Left ventricle myocardium superior (tissue), 1 donor: ENCODE measurements around the gene ARMC10. TPM values are rescaled to one million over a fixed set of nuclear protein-coding genes. Genes with fewer than 3 reads are reported as not detected.
"Not testable (repeated sequence)": the region's sequence is repeated elsewhere in the genome, so short reads cannot be mapped to it uniquely, and the experiment has no call there.

Source experiments
- ATAC-seq: fragments of 200-7000 bp; cut with Tn5 transposase; one replicate; pipeline ENCODE4 v1.9.1; 2020; ENCODE audit warnings: mild to moderate bottlenecking, moderate library complexity
- DNase-seq: peaks from one replicate; pipeline ENCODE4 v3.0.0-alpha.2; 2020
- intact Hi-C: fragments of 100-400 bp; cut with micrococcal nuclease; formaldehyde crosslinking; loops from one replicate; pipeline ENCODE4 v1.11.0; 2022
- long read RNA-seq: library from polyadenylated mRNA; unstranded; transcript quantifications from one replicate; pipeline ENCODE4 v2.0.0, GENCODE V29; 2021
- total RNA-seq: library from RNA; stranded (reverse); fragmentation: NEBNext Ultra II Directional; extraction: Animal tissue kit (Norgen Biotek cat#: 25700); gene quantifications from one replicate; pipeline ENCODE4 v1.2.1, GENCODE V29; 2021
- donor health status: DM: no; HTN: yes; CAD: no; lungs with severe emphysema.

Gene ARMC10
- total RNA-seq = 19.4 TPM
- long read RNA-seq, transcript ARMC10-202 (7 exons, 2,635 nt) = minor isoform, 5 of 50 reads
- long read RNA-seq, transcript ARMC10-209 (5 exons, 2,347 nt) = minor isoform, 5 of 50 reads
- long read RNA-seq, transcript ARMC10-208 (6 exons, 2,524 nt) = major isoform, 31 of 50 reads
- long read RNA-seq, partial matches to known transcripts = 0 of 50 reads
- long read RNA-seq, other reads (novel, unspliced or antisense) = 7 of 50 reads

GRCh38 chr7:103074519-103075336 lies at the start of gene ARMC10, which contains the start of gene FBXL13:
Gene ARMC10, plus strand, starts transcription at chr7:103075140. Its CDS starts 133 bp downstream, at chr7:103075273.
Gene FBXL13, minus strand, starts transcription at chr7:103074796.
- intact Hi-C loops = no loop called here
- ATAC-seq (peak; percentile 98), DNase-seq (peak; percentile 93)

DNA sequence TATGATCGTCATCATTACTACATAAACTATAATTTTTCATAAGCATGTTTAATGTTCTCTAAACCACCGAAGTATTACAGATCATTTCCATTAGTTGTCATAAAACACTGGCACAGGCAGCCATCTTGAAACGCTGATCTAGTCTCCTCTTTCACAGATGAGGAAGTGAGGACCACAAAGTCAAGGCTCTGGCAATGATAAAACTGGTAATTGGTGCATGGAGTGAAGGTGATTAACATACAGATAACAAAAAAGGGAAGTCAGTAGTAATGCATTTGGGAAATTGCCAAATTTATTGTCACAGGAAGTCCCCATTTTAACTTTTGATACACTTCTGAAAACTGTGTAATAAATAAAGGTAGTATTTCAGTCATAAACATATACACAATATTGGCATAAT lies 49.6 kb upstream of the ARMC10 start:
- ATAC-seq = no peak
- intact Hi-C loops = no loop called here
- DNase-seq = no peak

DNA sequence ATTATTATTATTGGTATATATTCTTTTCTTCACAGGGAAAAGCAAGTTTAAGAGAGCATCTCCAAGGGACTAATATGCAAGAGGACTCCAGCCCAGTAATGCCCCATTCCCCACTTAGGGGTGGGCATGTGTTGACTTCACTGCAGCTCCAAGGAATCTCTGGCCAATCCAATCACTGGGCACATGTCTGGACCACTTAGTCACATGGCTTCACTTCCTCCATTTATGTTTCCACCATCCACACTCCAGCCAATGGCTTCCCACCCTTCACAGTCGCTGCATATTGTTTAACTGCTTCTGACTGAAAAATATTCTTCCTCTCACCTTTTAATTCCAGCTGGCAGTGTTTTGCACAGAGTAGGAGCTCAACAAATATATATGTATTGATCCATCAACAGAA lies 43.9 kb upstream of the ARMC10 start:
- no peak for DNase-seq
- no peak for ATAC-seq
- intact Hi-C loops = no loop called here

DNA sequence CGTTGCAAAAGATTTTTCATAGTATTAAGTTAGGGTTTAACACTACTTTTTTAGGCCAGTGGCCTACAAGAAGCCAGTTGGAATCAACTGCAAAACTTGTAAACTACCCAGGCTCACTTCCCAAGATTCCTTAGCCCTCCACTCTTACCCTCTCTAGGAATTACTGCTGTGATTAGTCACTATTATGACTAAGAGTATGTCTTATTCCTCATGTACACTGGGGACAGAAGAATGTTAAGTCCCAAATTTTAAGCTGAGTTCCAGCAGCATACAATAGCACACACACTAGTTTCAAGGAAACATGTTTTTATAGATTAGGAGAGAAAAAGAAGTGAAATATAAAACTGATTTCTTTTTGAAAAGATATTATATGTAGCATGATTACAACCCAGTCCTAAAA lies 43.2 kb upstream of the ARMC10 start:
- no peak for DNase-seq
- no peak for ATAC-seq
- intact Hi-C loops = no loop called here

GRCh38 chr7:103034318-103034717 lies 40.6 kb upstream of the ARMC10 start:
- DNase-seq, intact Hi-C loops, ATAC-seq: not testable (repeated sequence)

DNA sequence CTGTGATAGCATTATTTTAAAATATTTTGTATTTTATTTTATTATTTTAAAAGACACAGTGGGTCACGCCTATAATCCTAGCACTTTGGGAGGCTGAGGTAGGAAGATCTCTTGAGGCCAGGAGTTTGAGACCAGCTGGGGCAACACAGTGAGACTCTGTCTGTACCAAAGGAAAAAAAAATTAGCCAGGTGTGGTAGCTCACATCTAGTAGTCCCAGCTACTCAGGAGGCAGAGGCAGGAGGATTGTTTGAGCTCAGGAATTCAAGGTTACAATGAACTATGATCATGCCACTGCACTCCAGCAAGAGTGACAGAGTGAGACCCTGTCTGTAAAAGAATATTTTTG lies 37.5 kb upstream of the ARMC10 start:
- no peak for ATAC-seq
- intact Hi-C loops = no loop called here
- DNase-seq = no peak

- ATAC-seq, intact Hi-C loops: not testable (repeated sequence)
- DNase-seq = peak; percentile 32
Measured at GRCh38 chr7:103037823-103038739, 36.9 kb upstream of the ARMC10 start.

DNA sequence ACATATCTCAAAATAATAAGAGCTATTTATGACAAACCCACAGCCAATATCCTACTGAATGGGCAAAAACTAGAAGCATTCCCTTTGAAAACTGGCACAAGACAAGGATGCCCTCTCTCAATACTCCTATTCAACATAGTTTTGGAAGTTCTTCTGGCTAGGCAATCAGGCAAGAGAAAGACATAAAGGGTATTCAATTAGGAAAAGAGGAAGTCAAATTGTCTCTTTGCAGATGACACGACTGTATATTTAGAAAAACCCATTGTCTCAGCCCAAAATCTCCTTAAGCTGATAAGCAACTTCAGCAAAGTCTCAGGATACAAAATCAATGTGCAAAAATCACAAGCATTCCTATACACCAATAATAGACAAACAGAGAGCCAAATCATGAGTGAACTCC lies 33.1 kb upstream of the ARMC10 start:
- ATAC-seq, intact Hi-C loops, DNase-seq: not testable (repeated sequence)

DNA sequence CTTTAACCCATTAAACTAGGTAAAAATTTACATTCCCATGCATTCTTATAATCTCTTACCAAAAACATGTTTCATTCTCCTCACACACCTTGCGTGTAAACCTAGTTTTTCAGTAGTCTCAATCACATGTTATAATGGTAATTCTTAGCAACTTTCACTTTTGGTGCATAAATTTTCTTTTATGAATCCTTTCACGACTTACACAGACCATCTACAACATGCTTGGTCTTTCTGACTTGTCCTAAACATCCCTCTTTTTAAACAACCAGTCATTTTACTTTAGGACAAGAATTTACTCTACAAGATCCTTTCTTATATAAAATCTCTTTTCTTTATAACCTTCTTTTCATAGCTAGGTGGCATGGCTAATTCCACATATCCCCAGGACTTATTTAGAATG lies 26.1 kb upstream of the ARMC10 start:
- ATAC-seq (no peak), DNase-seq (no peak)
- intact Hi-C loops = no loop called here

GRCh38 chr7:103051519-103051918 lies 23.4 kb upstream of the ARMC10 start:
- no peak for ATAC-seq
- intact Hi-C loops = no loop called here
- DNase-seq = no peak

- ATAC-seq, DNase-seq, intact Hi-C loops: not testable (repeated sequence)
Measured at GRCh38 chr7:103056006-103056405, 18.9 kb upstream of the ARMC10 start.

GRCh38 chr7:103058122-103058521 lies 16.8 kb upstream of the ARMC10 start:
- ATAC-seq (no peak), DNase-seq (no peak)
- intact Hi-C loops = no loop called here

DNA sequence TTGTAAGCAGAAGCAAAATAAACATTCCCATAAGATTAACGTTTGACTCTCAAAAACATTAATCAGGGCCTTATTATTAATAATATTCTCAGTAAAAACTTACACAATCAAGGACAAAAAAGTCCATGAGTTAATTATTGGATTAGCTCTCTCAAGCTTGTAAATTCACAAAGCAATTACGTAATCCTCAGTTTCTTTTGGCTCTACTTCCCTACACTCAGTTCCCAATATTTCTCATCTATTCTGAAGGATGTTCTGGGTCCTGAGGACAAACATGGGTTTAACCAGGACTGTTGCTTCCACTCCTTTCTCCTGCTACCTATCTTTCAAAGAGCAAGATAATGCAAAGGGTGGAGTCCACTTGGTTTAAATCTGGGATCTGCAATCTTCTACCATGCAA lies 15.5 kb upstream of the ARMC10 start:
- intact Hi-C loops = no loop called here
- ATAC-seq (peak; percentile 38), DNase-seq (no peak)

- intact Hi-C loops = no loop called here
- ATAC-seq = no peak
Measured at GRCh38 chr7:103063895-103064294, 11.0 kb upstream of the ARMC10 start.

GRCh38 chr7:103065667-103066066 lies 9.3 kb upstream of the ARMC10 start:
- intact Hi-C loops = no loop called here
- ATAC-seq (peak; percentile 45), DNase-seq (peak; percentile 51)

More at GRCh38 chr7:103063895-103064294, 11.0 kb upstream of the ARMC10 start:
- no peak for DNase-seq

GRCh38 chr7:103068414-103069403 lies 6.2 kb upstream of the ARMC10 start:
- DNase-seq (no peak), ATAC-seq (no peak)
- intact Hi-C loops = no loop called here

DNA sequence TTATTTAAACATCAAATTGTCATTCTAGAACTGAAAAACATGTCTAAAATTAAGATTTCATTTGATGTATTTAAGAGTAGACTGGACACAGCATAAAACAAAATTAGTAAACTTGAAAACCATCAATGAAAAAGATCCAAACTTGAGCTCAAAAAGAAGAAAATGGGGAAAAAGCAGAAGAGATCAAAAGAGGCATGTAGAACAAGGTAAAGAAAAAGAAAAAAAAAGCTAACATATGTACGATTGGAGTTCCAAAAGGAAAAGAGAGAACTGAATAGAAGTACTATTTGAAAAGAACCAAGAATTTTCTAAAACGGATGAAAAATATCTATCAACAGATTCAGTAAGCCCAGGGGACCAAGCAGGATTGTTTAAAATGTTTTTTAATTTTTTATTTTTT lies 3.9 kb upstream of the ARMC10 start:
- DNase-seq = no peak
- no peak for ATAC-seq
- intact Hi-C loops = no loop called here

GRCh38 chr7:103073989-103074518 lies 886 bp upstream of the ARMC10 start:
- DNase-seq = no peak
- intact Hi-C loops = no loop called here
- ATAC-seq = no peak
